ENCODE data around the gene SLC1A2.

Gene SLC1A2

GRCh38 chr11:35210876-35211546 is 208.3 kb downstream of the SLC1A2 start:
- H3K27me3 ChIP-seq, result no peaks in the 10 kb centered on the region
- no peak for TF ChIP-seq CTCF (IDR thresholded peaks at IDR 0.05; ENCODE audit: low read depth, low read length)
- H3K4me1 ChIP-seq, result no peaks in the 10 kb centered on the region
- DNase-seq, result no peak
- H3K9me3 ChIP-seq, result no peaks in the 10 kb centered on the region
- no peaks in the 10 kb centered on the region for H3K36me3 ChIP-seq
- no peak overlapping the region for H3K4me3 ChIP-seq (ENCODE audit: low read depth, low read length)

GRCh38 chr11:35208795-35209194 is 210.6 kb downstream of the SLC1A2 start:
- TF ChIP-seq CTCF (IDR thresholded peaks at IDR 0.05; ENCODE audit: low read depth, low read length), result no peak
- no peak for DNase-seq
- Histone ChIP-seq H3K4me1 (no peaks in the 10 kb centered on the region), H3K36me3 (no peaks in the 10 kb centered on the region), H3K4me3 (ENCODE audit: low read depth, low read length) (no peak overlapping the region), H3K9me3 (no peaks in the 10 kb centered on the region), H3K27me3 (no peaks in the 10 kb centered on the region)

- no peak for DNase-seq
- no peaks in the 10 kb centered on the region for H3K9me3 ChIP-seq
- no peaks in the 10 kb centered on the region for H3K36me3 ChIP-seq
- no peak overlapping the region for H3K4me3 ChIP-seq (ENCODE audit: low read depth, low read length)
- no peaks in the 10 kb centered on the region for H3K27me3 ChIP-seq
- no peaks in the 10 kb centered on the region for H3K4me1 ChIP-seq
- no peak for TF ChIP-seq CTCF (IDR thresholded peaks at IDR 0.05; ENCODE audit: low read depth, low read length)
These were observed 211.6 kb downstream of the SLC1A2 start for GRCh38 chr11:35207471-35208403.

GRCh38 chr11:35206616-35207015 is 212.7 kb downstream of the SLC1A2 start:
- Histone ChIP-seq H3K9me3 (no peaks in the 10 kb centered on the region), H3K27me3 (no peaks in the 10 kb centered on the region), H3K4me1 (no peaks in the 10 kb centered on the region), H3K4me3 (ENCODE audit: low read depth, low read length) (no peak overlapping the region), H3K36me3 (no peaks in the 10 kb centered on the region)
- no peak for DNase-seq
- no peak for TF ChIP-seq CTCF (IDR thresholded peaks at IDR 0.05; ENCODE audit: low read depth, low read length)

- Histone ChIP-seq H3K9me3 (no peaks in the 10 kb centered on the region), H3K4me3 (ENCODE audit: low read depth, low read length) (no peak overlapping the region), H3K4me1 (no peaks in the 10 kb centered on the region), H3K27me3 (no peaks in the 10 kb centered on the region), H3K36me3 (no peaks in the 10 kb centered on the region)
- no peak for DNase-seq
- TF ChIP-seq CTCF (IDR thresholded peaks at IDR 0.05; ENCODE audit: low read depth, low read length), result no peak
These were observed 214.7 kb downstream of the SLC1A2 start for GRCh38 chr11:35204614-35205013.
